ENCODE measurements around the gene CNST.

DNA sequence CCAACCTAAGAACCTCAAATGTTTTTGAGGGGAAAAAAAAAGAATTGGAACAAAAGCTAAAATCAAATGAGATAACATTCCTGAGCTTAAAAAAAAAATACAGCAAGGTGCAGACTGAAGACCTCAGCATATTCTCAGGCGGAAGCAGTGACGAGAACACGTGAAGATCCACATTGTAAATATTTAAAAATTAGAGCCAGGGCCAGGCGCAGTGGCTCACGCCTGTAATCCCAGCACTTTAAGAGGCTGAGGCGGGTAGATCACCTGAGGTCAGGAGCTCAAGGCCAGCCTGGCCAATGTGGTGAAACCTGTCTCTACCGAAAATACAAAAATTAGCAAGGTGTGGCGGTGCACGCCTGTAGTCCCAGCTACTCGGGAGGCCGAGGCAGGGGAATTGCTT lies 15.9 kb upstream of the CNST start:
- TF ChIP-seq, protein P1, sequence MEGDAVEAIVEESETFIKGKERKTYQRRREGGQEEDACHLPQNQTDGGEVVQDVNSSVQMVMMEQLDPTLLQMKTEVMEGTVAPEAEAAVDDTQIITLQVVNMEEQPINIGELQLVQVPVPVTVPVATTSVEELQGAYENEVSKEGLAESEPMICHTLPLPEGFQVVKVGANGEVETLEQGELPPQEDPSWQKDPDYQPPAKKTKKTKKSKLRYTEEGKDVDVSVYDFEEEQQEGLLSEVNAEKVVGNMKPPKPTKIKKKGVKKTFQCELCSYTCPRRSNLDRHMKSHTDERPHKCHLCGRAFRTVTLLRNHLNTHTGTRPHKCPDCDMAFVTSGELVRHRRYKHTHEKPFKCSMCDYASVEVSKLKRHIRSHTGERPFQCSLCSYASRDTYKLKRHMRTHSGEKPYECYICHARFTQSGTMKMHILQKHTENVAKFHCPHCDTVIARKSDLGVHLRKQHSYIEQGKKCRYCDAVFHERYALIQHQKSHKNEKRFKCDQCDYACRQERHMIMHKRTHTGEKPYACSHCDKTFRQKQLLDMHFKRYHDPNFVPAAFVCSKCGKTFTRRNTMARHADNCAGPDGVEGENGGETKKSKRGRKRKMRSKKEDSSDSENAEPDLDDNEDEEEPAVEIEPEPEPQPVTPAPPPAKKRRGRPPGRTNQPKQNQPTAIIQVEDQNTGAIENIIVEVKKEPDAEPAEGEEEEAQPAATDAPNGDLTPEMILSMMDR (conservative IDR thresholded peaks at IDR 0.05), result no peak
- no peak for TF ChIP-seq EZH2 (IDR thresholded peaks at IDR 0.05; ENCODE audit: low read depth)

Measured in PC-9 (cell line).